ENCODE results near the gene LONRF3.

The LONRF3 gene

DNA sequence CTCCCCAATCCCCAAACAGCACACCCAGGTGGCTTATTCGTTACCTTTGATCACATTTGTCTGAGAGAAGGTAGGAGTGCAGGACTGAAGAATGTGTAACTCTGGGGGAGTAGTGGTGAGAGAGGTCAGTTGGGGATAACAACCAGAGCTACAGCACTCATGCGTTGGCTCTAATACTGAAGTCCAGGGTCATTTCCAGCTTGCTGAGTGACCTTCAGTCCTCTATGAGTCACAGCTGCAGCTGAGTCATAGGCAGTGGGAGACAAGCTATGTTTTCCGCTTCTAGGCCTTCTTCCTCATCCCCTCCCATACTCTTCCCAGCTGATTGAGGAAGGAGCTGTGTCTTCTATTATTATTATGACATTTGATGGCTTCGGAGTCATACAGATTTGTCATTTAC lies 66.8 kb downstream of the LONRF3 start:
- no peak for DNase-seq

DNA sequence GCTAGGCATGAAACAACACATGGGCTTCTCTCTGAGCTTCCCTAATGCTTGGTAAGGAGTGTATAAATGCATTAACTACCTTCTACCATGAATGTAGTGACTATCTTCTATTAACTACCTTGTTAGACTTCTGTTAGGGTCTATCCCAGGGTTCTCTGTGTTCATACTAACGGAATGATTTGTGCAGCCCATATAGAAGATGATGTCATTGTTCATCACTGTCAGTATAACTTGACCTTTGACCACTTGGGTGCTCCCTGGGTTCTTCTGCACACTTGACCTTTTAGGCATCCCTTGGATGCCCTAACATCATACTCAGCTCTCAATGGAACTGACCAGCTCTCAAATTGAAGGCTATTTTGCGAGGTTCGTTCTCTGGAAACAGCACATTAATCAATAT lies 67.6 kb downstream of the LONRF3 start:
- DNase-seq, result no peak

DNA sequence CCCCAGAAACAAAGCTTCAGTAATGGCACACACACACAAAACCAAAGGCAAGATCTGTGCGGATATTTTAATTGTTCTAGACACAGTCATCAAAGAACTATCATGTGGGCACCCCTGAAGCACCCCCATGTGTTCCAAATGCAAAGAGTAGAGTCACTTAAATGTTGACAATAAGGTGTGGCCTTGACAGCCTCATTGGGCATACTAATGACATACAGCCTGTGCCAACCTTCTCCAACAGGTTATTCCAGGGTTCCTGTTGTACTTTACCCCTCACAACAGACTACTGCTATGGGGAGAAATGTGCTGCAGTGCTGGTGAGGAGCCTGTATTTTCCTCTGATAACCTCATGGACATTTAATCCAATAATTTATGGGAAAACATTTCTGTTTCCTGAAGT lies 68.6 kb downstream of the LONRF3 start:
- DNase-seq, result no peak

DNA sequence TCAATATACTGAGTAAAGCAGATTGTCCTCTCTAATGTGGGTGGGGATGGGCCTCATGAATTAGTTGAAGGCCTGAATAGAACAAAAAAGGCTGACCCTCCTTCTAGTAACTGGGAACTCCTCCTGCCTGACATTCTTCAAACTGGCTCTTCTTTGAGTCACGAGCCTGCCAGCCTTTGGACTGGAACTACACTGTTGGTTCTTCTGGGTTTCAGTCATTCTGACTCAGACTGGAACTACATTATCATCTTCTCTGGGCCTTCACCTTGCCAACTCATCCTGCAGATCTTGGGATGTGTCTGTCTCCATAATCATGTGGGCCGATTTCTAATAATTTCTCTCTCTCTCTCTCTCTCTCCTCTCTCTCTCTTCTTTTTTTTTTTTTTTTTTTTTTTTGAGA lies 71.5 kb downstream of the LONRF3 start:
- DNase-seq, result no peak

DNA sequence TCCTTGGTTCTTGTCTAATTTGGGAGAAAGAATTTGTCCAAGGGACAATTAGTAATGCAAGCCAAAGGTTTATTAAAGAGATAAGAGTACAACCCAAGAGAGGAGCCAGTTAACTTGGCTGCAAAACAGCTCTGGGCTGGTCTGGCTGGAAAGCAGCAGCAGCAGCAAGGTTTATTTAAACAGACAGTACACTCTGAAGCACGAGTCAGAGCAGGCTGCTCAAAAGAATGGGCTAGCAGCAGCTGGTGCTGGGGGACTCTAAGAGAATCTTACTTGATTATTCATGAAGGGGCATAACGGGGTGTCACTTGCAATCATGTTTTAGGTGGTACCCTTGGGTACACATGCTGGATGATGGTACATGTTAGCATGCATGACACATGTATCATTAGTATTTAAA lies 81.3 kb downstream of the LONRF3 start:
- no peak for DNase-seq

DNA sequence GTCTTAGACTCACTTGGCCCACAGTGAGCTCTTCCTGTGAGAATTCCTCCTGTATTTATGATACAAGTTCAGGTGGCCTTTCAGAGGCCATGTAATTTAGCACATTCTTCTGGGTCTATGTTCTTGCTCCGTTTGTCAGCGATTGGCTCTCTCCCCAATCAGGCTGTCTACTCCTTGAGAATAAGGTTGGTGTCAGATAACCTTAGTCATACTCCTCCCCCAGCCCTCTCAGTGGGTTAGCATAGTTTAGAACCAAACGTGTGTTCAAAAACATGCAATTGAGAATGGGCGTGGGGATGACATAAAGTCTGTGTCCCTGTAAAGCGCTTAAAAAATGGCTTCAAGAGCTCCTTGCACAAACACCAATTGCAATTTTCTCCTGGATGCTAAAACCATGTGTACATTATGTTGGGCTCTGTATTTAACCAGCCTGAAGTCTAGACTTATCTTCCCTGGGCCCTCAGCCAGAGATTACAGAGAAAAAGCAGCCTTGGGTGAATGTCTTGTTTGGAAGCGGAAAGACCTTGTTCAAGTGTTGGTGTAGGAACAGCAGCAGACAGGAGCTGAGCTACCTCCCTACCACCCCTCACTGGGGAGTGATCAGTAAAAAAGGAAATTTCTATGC lies 88.4 kb downstream of the LONRF3 start:
- DNase-seq, result no peak

DNA sequence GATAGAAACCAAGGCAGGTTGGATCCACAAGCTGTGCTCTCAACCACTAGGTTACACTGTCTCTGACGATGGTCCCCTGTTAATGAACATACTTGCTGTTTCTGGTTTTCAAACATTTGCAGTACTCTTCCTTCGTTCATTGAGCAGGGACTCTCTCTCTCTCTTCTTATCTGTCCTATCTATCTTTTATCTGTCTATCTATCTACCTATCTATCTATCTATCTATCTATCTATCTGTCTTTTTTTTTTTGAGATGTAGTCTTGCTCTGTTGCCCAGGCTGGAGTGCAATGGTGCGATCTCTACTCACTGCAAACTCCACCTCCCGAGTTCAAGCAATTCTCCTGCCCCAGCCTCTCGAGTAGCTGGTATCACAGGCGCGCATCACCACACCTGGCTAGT lies 89.0 kb downstream of the LONRF3 start:
- DNase-seq, result no peak

DNA sequence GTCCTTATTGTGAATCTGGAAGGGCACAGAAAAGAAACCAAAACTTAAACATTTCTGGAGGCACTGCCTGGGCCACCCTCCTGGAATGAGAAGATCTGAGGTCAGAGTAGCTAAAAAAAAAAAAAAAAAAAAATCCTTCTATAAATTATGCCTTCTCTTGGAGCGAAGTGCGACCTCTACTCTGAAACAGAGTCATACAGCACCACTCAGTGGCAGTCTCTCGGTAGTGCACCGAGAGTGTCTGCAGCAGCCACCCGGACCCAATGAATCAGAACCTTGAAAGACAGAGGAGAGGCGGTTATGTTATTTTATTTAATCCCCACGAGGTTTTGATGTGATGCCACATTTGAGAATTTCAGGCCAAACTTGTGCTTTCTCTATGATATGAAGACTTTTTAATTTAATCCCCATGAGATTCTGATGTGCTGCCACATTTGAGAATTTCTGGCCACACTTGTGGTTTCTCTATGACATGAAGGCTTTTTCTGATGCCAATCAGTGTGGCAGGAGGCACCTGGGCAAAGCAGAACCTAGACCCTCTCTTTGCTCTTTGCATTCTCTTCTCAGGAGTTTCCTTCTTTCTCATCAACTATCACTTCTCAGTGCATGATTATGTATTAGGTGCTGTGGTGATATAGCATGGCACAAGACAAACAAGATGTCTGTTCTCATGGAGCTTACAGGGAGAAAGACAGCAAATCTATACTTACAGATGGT lies 92.8 kb downstream of the LONRF3 start:
- DNase-seq, result no peak
